GM12864 (cell line): ENCODE data around the gene RPS4Y2.

Source experiments
- DNase-seq: peaks from one replicate; pipeline ENCODE4 v3.0.0-alpha.2; 2011; ENCODE audit warnings: low read depth
- H3K4me3 ChIP-seq: 2 replicates; pipeline ENCODE4 v1.5.1; 2011; ENCODE audit warnings: mild to moderate bottlenecking, low read depth, low read length, control low read depth
- TF ChIP-seq, protein P1 (sequence below): IDR thresholded peaks from 2 replicates; pipeline ENCODE4 v1.5.1; 2011; ENCODE audit warnings: low read depth, mild to moderate bottlenecking, moderate library complexity, low read length, control low read depth, inconsistent platforms; ENCODE audit errors: missing control alignments

The RPS4Y2 gene

DNA sequence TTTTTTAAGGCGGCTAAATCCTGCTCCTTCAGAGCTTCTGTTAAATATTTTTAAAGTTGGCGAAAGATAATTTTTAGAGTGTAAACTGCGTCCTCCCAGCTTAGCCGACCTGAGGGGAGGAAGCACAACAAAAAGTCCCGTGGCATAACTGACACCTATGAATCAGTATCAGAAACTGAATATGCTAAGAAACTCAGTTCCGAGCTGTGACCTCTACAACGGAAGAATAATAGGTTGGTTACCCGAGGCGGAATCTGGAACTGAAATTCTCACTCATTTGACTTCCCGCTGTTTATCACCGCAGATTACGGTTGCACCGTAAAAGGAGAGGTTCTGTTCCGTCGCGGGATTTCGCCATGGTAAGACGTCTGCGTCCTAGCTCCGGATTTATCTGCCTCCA is at the start of gene RPS4Y2:
Gene RPS4Y2, plus strand, starts transcription at position 301 of the 400 bp plus-strand sequence. Its CDS starts 56 bp downstream, at position 357.
- no peak for DNase-seq
- TF ChIP-seq, protein P1, sequence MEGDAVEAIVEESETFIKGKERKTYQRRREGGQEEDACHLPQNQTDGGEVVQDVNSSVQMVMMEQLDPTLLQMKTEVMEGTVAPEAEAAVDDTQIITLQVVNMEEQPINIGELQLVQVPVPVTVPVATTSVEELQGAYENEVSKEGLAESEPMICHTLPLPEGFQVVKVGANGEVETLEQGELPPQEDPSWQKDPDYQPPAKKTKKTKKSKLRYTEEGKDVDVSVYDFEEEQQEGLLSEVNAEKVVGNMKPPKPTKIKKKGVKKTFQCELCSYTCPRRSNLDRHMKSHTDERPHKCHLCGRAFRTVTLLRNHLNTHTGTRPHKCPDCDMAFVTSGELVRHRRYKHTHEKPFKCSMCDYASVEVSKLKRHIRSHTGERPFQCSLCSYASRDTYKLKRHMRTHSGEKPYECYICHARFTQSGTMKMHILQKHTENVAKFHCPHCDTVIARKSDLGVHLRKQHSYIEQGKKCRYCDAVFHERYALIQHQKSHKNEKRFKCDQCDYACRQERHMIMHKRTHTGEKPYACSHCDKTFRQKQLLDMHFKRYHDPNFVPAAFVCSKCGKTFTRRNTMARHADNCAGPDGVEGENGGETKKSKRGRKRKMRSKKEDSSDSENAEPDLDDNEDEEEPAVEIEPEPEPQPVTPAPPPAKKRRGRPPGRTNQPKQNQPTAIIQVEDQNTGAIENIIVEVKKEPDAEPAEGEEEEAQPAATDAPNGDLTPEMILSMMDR: no peak
- no peak within 1 kb of the TSS for H3K4me3 ChIP-seq

DNA sequence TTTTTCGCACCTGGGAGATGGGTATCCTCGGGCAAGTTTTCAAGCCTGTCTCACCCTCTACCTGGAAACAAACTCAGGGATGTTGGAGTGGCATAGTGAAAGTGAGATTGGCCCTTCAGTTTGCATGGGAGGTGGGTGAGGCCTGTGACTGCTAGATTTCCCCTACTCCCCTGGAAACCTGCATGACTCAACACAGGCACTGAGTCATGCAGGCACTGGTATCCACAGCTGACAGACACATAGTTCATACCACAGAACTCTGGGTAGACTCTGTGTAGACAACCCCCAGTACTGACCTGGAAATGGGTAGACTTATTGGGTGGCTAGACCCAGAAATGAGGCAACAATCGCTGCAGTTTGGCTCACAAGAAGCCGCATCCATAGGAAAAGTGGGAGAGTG is 41.5 kb upstream of the RPS4Y2 start:
- no peak overlapping the region for H3K4me3 ChIP-seq
- TF ChIP-seq, protein P1: no peak
- DNase-seq: no peak

DNA sequence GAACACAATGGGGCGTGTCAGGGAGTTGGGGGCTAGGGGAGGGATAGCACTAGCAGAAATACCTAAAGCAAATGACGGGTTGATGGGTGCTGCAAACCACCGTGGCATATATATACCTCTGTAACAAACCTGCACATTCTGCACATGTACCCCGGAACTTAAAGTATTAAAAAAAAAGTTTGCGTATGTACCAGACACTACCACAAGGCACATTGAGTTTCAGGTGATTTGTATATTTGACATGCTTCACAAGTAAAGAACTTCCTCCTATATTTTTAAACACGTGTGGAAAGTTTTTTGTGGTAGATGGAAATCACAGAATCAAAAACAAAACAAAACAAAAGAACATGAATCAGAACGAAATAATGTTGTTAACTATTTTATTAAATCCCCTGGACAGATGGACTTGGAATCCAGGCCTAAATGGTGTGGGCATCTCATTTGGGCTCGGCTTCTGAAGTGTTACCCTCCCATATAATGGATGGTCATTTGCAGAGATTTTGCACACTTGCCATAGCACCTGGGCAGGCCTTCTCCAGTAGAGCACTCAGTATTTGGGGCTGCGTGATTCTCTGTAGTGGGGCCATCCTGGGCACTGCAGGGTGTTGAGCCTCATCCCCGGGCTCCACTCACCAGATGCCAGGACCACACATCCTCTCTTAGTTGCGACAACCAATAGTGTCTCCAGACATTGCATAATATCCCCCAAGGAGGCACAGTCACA is 29.6 kb upstream of the RPS4Y2 start:
- TF ChIP-seq, protein P1: no peak
- DNase-seq: peak; percentile 45
- H3K4me3 ChIP-seq: no peak overlapping the region

DNA sequence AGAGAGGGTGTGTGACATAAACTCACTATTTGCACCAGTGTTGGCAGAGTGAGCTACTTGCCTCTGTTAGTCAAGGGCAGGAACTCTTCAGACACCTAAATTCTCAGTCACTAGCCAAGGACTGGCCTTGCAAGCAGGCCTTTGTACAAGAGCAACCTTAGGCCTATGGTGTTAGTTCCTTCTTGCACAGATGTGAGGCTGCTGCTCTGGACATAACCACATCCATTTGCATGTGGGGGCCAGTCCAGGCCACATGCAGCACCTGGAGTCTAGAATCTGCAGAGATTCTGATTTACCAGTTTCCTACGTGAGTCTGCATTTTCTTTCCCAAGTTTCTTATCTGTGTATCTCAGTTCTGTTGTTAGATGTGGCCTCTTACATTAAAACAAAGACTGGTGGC is 20.7 kb upstream of the RPS4Y2 start:
- TF ChIP-seq, protein P1: no peak
- DNase-seq: peak; percentile 52
- H3K4me3 ChIP-seq: no peak overlapping the region

DNA sequence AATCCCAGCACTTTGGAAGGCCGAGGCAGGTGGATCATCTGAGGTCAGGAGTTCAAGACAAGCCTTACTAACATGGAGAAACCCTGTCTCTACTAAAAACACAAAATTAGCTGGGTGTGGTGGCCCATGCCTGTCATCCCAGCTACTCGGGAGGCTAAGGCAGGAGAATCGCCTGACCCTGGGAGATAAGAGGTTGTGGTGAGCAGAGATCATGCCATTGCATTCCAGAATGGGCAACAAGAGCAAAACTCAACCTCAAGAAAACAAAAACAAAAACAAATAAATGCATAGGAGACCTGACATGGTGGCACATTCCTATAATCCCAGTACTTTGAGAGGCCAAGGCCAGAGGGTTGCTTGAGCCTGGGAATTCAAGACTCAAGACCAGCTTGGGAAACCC is 16.1 kb upstream of the RPS4Y2 start:
- DNase-seq: no peak
- TF ChIP-seq, protein P1: no peak
- H3K4me3 ChIP-seq: no peak overlapping the region

DNA sequence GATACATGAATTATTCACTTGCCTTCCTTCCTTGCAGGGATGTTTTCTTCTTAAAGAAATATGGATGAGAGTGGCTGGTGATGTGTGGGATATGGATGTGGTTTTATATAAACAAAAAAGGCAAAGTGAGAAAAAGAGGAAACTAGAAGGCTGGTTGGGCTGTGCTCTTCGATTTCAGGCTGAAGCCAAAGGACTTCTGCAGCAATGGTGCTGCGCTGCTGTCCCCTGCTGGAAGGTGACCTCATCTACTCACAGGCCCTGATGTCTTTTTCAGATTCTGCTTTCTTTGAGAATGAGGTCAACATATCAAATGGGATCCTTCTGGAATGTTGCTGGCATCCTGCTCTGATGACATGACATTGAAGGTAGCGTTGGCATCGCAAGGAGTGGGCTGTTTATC is 15.3 kb upstream of the RPS4Y2 start:
- no peak for DNase-seq
- no peak overlapping the region for H3K4me3 ChIP-seq
- TF ChIP-seq, protein P1: peak; percentile 79

DNA sequence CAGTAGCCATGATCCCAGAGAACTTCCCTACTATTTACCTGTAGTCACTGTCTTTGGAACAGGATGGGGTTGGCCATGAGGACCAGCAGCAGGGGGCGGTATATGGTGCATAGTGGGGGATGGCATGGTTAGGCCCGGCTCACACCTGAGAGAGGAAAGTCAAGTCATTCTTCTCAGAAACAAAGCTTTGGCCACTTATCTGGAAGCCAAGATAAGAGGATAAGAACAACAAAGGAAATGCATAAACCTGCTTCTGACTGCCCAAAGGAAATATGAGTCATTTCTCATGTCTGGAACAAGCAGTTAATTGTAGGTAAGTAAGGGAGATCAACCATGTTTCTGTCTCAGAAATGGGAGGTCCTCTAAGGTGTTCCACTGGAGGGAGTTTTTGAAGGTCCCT is 10.8 kb upstream of the RPS4Y2 start:
- DNase-seq: no peak
- no peak overlapping the region for H3K4me3 ChIP-seq

More for the DNA sequence above, 10.8 kb upstream of the RPS4Y2 start:
- TF ChIP-seq, protein P1: peak; percentile 32
